ENCODE measurements around the gene CTLA4.

DNA sequence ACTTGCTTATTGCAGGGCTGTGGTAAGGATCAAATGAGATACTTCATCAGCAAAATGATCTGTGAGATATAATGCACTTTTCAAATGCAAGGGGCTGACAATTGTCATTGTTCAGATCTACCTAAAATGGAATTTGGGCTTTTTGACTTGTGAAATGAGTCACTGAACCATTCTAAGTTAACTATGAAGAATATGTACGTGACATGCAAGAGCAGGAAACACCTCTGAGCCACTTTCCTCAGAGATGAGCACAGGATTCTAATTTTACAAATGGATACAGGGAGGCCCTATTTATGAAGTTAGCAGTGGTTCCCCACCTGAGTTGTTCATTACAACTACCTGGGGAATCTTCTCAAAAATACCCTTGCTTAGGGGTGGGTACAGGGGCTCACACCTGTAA lies 26.7 kb downstream of the CTLA4 start:
- TF ChIP-seq, protein P1, sequence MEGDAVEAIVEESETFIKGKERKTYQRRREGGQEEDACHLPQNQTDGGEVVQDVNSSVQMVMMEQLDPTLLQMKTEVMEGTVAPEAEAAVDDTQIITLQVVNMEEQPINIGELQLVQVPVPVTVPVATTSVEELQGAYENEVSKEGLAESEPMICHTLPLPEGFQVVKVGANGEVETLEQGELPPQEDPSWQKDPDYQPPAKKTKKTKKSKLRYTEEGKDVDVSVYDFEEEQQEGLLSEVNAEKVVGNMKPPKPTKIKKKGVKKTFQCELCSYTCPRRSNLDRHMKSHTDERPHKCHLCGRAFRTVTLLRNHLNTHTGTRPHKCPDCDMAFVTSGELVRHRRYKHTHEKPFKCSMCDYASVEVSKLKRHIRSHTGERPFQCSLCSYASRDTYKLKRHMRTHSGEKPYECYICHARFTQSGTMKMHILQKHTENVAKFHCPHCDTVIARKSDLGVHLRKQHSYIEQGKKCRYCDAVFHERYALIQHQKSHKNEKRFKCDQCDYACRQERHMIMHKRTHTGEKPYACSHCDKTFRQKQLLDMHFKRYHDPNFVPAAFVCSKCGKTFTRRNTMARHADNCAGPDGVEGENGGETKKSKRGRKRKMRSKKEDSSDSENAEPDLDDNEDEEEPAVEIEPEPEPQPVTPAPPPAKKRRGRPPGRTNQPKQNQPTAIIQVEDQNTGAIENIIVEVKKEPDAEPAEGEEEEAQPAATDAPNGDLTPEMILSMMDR (IDR thresholded peaks at IDR 0.05), result no peak
- TF ChIP-seq POLR2A (IDR thresholded peaks at IDR 0.05), result no peak
